Liver (tissue), 9 donors: ENCODE data around the gene DHCR7. TPM values are rescaled to one million over a fixed set of nuclear protein-coding genes. Genes with fewer than 3 reads are reported as not detected.
"Not testable (repeated sequence)": the region's sequence is repeated elsewhere in the genome, so short reads cannot be mapped to it uniquely, and the experiment has no call there.

Source experiments
- DNase-seq: peaks from one replicate; pipeline ENCODE4 v3.0.0-alpha.2; 2017; ENCODE audit warnings: low spot score
- H3K27ac ChIP-seq, 2 donors: one replicate each; pipeline ENCODE4 v1.7.0; 2013; ENCODE audit warnings: inconsistent platforms in 2 of 2, low read length in 2 of 2, control low read depth in 1 of 2, low read depth in 1 of 2, mild to moderate bottlenecking in 1 of 2
- H3K27me3 ChIP-seq, 4 donors: one replicate each; pipeline versions ENCODE4 v1.6.1 to v1.7.0; 2013; ENCODE audit warnings: low read length in 3 of 4, inconsistent platforms in 1 of 4, mild to moderate bottlenecking in 1 of 4, moderate library complexity in 1 of 4; ENCODE audit not compliant: control insufficient read depth in 4 of 4, insufficient read depth in 4 of 4
- H3K36me3 ChIP-seq, 4 donors: one replicate each; pipeline versions ENCODE4 v1.6.1 to v1.7.0; 2013; ENCODE audit warnings: low read length in 3 of 4, mild to moderate bottlenecking in 3 of 4, low read depth in 1 of 4, moderate library complexity in 1 of 4; ENCODE audit not compliant: control insufficient read depth in 4 of 4, insufficient read depth in 3 of 4
- H3K4me1 ChIP-seq, 4 donors: one replicate each; pipeline versions ENCODE4 v1.6.1 to v1.7.0; 2013; ENCODE audit warnings: low read length in 3 of 4, mild to moderate bottlenecking in 3 of 4, moderate library complexity in 1 of 4; ENCODE audit not compliant: control insufficient read depth in 4 of 4, insufficient read depth in 4 of 4
- H3K4me3 ChIP-seq, 3 donors: one replicate each; pipeline versions ENCODE4 v1.6.1 to v1.7.0; 2013; ENCODE audit warnings: low read length in 3 of 3, control low read depth in 1 of 3, low read depth in 1 of 3, mild to moderate bottlenecking in 1 of 3
- H3K9ac ChIP-seq, 2 donors: one replicate each; pipeline ENCODE4 v1.7.0; 2013; ENCODE audit warnings: low read length in 2 of 2, mild to moderate bottlenecking in 2 of 2, moderate library complexity in 2 of 2, control low read depth in 1 of 2, low read depth in 1 of 2
- H3K9me3 ChIP-seq, 4 donors: one replicate each; pipeline versions ENCODE4 v1.6.1 to v1.7.0; 2013; ENCODE audit warnings: low read length in 3 of 4; ENCODE audit not compliant: control insufficient read depth in 4 of 4
- EGR1 ChIP-seq, 2 donors: IDR thresholded peaks; 2 replicates each; pipeline ENCODE4 v1.6.1; 2016 to 2018; ENCODE audit warnings: antibody characterized with exemption in 2 of 2, low read depth in 2 of 2
- GABPA ChIP-seq, 2 donors: IDR thresholded peaks in 1 of 2; conservative IDR thresholded peaks in 1 of 2; 2 replicates each; pipeline ENCODE4 v1.6.1; 2016; ENCODE audit warnings: antibody characterized with exemption in 2 of 2, mild to moderate bottlenecking in 1 of 2, moderate library complexity in 1 of 2
- HNF4A ChIP-seq, 2 donors: conservative IDR thresholded peaks; 2 replicates each; pipeline ENCODE4 v1.6.1; 2016; ENCODE audit warnings: antibody characterized with exemption in 2 of 2, mild to moderate bottlenecking in 2 of 2
- HNF4G ChIP-seq: IDR thresholded peaks from 2 replicates; pipeline ENCODE4 v1.6.1; 2016; ENCODE audit warnings: antibody characterized with exemption
- JUND ChIP-seq, 2 donors: IDR thresholded peaks; 2 replicates each; pipeline ENCODE4 v1.6.1; 2016; ENCODE audit warnings: antibody characterized with exemption in 2 of 2
- NR2F2 ChIP-seq: IDR thresholded peaks from 2 replicates; pipeline ENCODE4 v1.6.1; 2016; ENCODE audit warnings: antibody characterized with exemption
- RAD21 ChIP-seq, 2 donors: IDR thresholded peaks; 2 replicates each; pipeline ENCODE4 v1.6.1; 2016; ENCODE audit warnings: antibody characterized with exemption in 2 of 2, mild to moderate bottlenecking in 2 of 2
- SP1 ChIP-seq: IDR thresholded peaks from 2 replicates; pipeline ENCODE4 v1.6.1; 2018; ENCODE audit warnings: antibody characterized with exemption, mild to moderate bottlenecking
- TAF1 ChIP-seq: conservative IDR thresholded peaks from 2 replicates; pipeline ENCODE4 v1.6.1; 2016; ENCODE audit warnings: antibody characterized with exemption, mild to moderate bottlenecking
- YY1 ChIP-seq: IDR thresholded peaks from 2 replicates; pipeline ENCODE4 v1.6.1; 2016; ENCODE audit warnings: antibody characterized with exemption, mild to moderate bottlenecking
- WGBS: extraction: QIAGEN DNeasy Blood & Tissue Kit; methylation state at CpG from one replicate; pipeline ENCODE4 v1.1.7; 2013; 5-methylcytosine and 5-hydroxymethylcytosine counted together
- polyA plus RNA-seq, 2 donors: library from polyadenylated mRNA; stranded (reverse) in 1 of 2; unstranded in 1 of 2; fragments of 200-250 nt in 1 of 2; fragments of >200 nt in 1 of 2; fragmentation: Nextera tagmentation in 1 of 2; extraction: Ambion mirVana in 1 of 2; gene quantifications; one replicate each; pipeline versions ENCODE4 v1.2.1 to v1.2.3, GENCODE V29; 2013 to 2015
- total RNA-seq, 2 donors: library from RNA; depleted of rRNA; stranded (reverse); fragments of >200 nt; gene quantifications; one replicate each; pipeline ENCODE4 v1.2.3, GENCODE V29; 2014
- TF ChIP-seq, protein P1 (sequence below): IDR thresholded peaks from 2 replicates; pipeline ENCODE4 v1.6.1; 2016; ENCODE audit warnings: antibody characterized with exemption, mild to moderate bottlenecking
- TF ChIP-seq, protein P2 (sequence below): fragments of 150-350 bp; IDR thresholded peaks from 2 replicates; pipeline ENCODE4 v1.5.1; 2017; ENCODE audit warnings: improper control_type of control experiment, low read depth, low read length; ENCODE audit not compliant: missing input control
- TF ChIP-seq, protein P3 (sequence below): IDR thresholded peaks from 2 replicates; pipeline ENCODE4 v1.6.1; 2016; ENCODE audit warnings: antibody characterized with exemption
- TF ChIP-seq, protein P4 (sequence below): IDR thresholded peaks from 2 replicates; pipeline ENCODE4 v1.6.1; 2016; ENCODE audit warnings: antibody characterized with exemption
- TF ChIP-seq, protein P5 (sequence below): IDR thresholded peaks from 2 replicates; pipeline ENCODE4 v1.6.1; 2016; ENCODE audit warnings: antibody characterized with exemption
- donor health status: healthy.
- donor health status: healthy.
- donor health status: healthy.
- donor health status: healthy.
- donor health status: healthy.

The DHCR7 gene
- total and polyA plus RNA-seq, 4 donors, result 56.9 to 224 (median 172) TPM

DNA sequence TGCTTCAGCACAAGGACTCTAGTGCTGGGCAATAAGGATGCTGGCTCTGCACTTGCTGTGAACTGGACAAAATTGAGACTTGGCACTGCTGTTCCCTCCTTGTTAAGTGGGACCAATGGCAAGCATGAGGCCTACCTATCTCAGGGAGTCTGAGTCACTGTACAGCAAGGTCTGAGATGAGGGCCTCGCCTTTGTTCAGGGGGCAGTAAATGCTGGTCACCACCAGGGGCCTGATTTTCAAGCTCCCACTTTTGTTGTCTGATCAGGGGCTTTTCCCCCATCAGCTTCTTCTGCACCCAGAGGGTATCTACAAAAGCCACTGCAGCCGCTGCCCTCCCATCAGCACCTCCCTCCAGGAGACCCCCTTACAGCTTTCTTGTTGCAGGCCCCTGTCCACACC lies 22.8 kb downstream of the DHCR7 start:
- no peak overlapping the region for H3K27ac ChIP-seq
- no peak for DNase-seq
- WGBS, result 94% methylated on average over 2 of the region's 2 CpGs
- no peaks in the 10 kb centered on the region for H3K36me3 ChIP-seq
- H3K4me1 ChIP-seq, result peaks cover 0 to 11% (median 9%) of the 10 kb centered on the region in 4 donors
- TF ChIP-seq SP1 (no peak), HNF4A (conservative IDR thresholded peaks at IDR 0.05) (no peak), YY1 (no peak), GABPA (IDR thresholded peaks at IDR 0.05 in 1 of 2, conservative IDR thresholded peaks at IDR 0.05 in 1 of 2) (no peak), RAD21 (IDR thresholded peaks at IDR 0.05) (no peak), JUND (IDR thresholded peaks at IDR 0.05) (no peak)
- no peaks in the 10 kb centered on the region for H3K27me3 ChIP-seq
- no peaks in the 10 kb centered on the region for H3K9me3 ChIP-seq
- H3K9ac ChIP-seq, result no peak overlapping the region
- H3K4me3 ChIP-seq, result no peak overlapping the region

DNA sequence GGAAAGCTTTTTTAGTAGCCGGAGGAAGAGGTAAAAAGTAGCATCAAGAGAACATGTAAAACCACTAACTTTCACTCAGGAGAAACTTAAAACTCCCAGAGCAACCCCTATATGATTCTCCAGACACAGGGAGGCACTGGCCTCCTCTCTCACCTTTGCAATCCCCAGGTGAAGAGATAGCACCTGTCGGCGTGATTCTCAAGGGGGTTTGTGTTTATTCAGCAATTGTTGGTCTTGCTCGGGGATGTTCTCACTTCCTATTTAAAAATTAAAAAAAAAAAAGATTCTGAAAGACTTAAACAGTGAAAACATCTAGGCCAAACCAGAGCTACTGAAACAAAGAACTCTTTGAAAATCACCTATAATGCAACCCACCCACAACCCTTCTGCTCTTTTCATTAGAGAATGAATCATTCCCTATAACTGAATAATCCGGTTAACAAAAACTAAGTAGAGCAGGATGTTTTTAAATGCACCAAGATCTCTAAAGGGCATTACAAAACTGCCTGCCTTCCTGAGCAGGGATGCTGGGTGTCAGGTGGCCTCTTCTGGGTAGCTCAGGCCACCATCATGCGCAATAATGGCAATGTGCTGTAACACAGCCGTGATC lies 24.9 kb downstream of the DHCR7 start:
- no peak for TF ChIP-seq GABPA (IDR thresholded peaks at IDR 0.05 in 1 of 2, conservative IDR thresholded peaks at IDR 0.05 in 1 of 2)
- TF ChIP-seq HNF4G, result no peak
- TF ChIP-seq, protein P1, sequence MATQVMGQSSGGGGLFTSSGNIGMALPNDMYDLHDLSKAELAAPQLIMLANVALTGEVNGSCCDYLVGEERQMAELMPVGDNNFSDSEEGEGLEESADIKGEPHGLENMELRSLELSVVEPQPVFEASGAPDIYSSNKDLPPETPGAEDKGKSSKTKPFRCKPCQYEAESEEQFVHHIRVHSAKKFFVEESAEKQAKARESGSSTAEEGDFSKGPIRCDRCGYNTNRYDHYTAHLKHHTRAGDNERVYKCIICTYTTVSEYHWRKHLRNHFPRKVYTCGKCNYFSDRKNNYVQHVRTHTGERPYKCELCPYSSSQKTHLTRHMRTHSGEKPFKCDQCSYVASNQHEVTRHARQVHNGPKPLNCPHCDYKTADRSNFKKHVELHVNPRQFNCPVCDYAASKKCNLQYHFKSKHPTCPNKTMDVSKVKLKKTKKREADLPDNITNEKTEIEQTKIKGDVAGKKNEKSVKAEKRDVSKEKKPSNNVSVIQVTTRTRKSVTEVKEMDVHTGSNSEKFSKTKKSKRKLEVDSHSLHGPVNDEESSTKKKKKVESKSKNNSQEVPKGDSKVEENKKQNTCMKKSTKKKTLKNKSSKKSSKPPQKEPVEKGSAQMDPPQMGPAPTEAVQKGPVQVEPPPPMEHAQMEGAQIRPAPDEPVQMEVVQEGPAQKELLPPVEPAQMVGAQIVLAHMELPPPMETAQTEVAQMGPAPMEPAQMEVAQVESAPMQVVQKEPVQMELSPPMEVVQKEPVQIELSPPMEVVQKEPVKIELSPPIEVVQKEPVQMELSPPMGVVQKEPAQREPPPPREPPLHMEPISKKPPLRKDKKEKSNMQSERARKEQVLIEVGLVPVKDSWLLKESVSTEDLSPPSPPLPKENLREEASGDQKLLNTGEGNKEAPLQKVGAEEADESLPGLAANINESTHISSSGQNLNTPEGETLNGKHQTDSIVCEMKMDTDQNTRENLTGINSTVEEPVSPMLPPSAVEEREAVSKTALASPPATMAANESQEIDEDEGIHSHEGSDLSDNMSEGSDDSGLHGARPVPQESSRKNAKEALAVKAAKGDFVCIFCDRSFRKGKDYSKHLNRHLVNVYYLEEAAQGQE, result no peak
- TF ChIP-seq, protein P2, sequence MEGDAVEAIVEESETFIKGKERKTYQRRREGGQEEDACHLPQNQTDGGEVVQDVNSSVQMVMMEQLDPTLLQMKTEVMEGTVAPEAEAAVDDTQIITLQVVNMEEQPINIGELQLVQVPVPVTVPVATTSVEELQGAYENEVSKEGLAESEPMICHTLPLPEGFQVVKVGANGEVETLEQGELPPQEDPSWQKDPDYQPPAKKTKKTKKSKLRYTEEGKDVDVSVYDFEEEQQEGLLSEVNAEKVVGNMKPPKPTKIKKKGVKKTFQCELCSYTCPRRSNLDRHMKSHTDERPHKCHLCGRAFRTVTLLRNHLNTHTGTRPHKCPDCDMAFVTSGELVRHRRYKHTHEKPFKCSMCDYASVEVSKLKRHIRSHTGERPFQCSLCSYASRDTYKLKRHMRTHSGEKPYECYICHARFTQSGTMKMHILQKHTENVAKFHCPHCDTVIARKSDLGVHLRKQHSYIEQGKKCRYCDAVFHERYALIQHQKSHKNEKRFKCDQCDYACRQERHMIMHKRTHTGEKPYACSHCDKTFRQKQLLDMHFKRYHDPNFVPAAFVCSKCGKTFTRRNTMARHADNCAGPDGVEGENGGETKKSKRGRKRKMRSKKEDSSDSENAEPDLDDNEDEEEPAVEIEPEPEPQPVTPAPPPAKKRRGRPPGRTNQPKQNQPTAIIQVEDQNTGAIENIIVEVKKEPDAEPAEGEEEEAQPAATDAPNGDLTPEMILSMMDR, result no peak
- TF ChIP-seq SP1, result no peak
- no peak for TF ChIP-seq NR2F2
- TF ChIP-seq TAF1, result no peak
- TF ChIP-seq, protein P3, sequence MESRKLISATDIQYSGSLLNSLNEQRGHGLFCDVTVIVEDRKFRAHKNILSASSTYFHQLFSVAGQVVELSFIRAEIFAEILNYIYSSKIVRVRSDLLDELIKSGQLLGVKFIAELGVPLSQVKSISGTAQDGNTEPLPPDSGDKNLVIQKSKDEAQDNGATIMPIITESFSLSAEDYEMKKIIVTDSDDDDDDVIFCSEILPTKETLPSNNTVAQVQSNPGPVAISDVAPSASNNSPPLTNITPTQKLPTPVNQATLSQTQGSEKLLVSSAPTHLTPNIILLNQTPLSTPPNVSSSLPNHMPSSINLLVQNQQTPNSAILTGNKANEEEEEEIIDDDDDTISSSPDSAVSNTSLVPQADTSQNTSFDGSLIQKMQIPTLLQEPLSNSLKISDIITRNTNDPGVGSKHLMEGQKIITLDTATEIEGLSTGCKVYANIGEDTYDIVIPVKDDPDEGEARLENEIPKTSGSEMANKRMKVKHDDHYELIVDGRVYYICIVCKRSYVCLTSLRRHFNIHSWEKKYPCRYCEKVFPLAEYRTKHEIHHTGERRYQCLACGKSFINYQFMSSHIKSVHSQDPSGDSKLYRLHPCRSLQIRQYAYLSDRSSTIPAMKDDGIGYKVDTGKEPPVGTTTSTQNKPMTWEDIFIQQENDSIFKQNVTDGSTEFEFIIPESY, result no peak
- TF ChIP-seq YY1, result no peak
- no peak for TF ChIP-seq JUND (IDR thresholded peaks at IDR 0.05)
- TF ChIP-seq, protein P4, sequence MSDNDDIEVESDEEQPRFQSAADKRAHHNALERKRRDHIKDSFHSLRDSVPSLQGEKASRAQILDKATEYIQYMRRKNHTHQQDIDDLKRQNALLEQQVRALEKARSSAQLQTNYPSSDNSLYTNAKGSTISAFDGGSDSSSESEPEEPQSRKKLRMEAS, result no peak
- no peak for TF ChIP-seq HNF4A (conservative IDR thresholded peaks at IDR 0.05)
- no peak for TF ChIP-seq RAD21 (IDR thresholded peaks at IDR 0.05)
- TF ChIP-seq, protein P5, sequence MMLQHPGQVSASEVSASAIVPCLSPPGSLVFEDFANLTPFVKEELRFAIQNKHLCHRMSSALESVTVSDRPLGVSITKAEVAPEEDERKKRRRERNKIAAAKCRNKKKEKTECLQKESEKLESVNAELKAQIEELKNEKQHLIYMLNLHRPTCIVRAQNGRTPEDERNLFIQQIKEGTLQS, result no peak
- TF ChIP-seq EGR1 (IDR thresholded peaks at IDR 0.05; ENCODE audit: low read depth in 2 of 2), result no peak
- Histone ChIP-seq H3K9me3 (no peaks in the 10 kb centered on the region), H3K27me3 (no peaks in the 10 kb centered on the region), H3K36me3 (no peaks in the 10 kb centered on the region), H3K4me1 (peaks cover 0 to 14% (median 10%) of the 10 kb centered on the region in 4 donors), H3K9ac (no peak overlapping the region), H3K4me3 (no peak overlapping the region), H3K27ac (no peak overlapping the region)
- WGBS, result 85% methylated on average over 7 of the region's 7 CpGs
- no peak for DNase-seq

DNA sequence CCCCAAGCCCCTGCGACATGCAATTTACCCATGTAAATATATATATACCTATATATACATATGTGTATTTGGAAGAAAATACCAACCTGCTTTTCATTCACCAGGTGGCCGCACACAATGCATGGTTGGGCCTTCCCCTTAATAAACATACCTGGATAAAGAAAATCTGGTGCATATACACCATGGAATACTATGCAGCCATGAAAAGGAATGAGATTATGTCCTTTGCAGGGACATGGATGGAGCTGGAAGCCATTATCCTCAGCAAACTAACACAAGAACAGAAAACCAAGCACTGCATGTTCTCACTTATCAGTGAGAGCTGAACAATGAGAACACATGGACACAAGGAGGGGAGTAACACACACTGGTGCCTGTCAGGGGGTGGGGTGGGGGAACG lies 25.9 kb downstream of the DHCR7 start:
- not testable (repeated sequence) for H3K9me3 ChIP-seq, H3K36me3 ChIP-seq, H3K27me3 ChIP-seq, H3K9ac ChIP-seq, DNase-seq, H3K4me3 ChIP-seq, H3K27ac ChIP-seq
- 94% methylated on average over 3 of the region's 3 CpGs for WGBS
- H3K4me1 ChIP-seq, result peaks cover 0 to 14% (median 10%) of the 10 kb centered on the region in 4 donors
